ENCODE data around the gene RBFA.

Gene RBFA

GRCh38 chr18:80068571-80069272, 34.5 kb downstream of the RBFA start:
- TF ChIP-seq, protein P1, sequence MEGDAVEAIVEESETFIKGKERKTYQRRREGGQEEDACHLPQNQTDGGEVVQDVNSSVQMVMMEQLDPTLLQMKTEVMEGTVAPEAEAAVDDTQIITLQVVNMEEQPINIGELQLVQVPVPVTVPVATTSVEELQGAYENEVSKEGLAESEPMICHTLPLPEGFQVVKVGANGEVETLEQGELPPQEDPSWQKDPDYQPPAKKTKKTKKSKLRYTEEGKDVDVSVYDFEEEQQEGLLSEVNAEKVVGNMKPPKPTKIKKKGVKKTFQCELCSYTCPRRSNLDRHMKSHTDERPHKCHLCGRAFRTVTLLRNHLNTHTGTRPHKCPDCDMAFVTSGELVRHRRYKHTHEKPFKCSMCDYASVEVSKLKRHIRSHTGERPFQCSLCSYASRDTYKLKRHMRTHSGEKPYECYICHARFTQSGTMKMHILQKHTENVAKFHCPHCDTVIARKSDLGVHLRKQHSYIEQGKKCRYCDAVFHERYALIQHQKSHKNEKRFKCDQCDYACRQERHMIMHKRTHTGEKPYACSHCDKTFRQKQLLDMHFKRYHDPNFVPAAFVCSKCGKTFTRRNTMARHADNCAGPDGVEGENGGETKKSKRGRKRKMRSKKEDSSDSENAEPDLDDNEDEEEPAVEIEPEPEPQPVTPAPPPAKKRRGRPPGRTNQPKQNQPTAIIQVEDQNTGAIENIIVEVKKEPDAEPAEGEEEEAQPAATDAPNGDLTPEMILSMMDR (conservative IDR thresholded peaks at IDR 0.05; ENCODE audit: low read depth, low read length): no peak
- Histone ChIP-seq H3K27ac (no peak overlapping the region), H3K9ac (no peak overlapping the region), H3K36me3 (ENCODE audit: insufficient read depth) (no peaks in the 10 kb centered on the region), H2AFZ (ENCODE audit: low read depth) (no peak overlapping the region), H3K27me3 (ENCODE audit: insufficient read depth, low read depth) (no peaks in the 10 kb centered on the region), H3K4me1 (ENCODE audit: low read depth, poor library complexity, severe bottlenecking) (no peaks in the 10 kb centered on the region), H4K20me1 (ENCODE audit: insufficient read depth) (no peaks in the 10 kb centered on the region), H3K4me2 (no peak overlapping the region), H3K79me2 (ENCODE audit: insufficient read depth, low read depth) (no peaks in the 10 kb centered on the region), H3K4me3 (IDR thresholded peaks at IDR 0.05; ENCODE audit: insufficient read depth, low read depth, low read length) (no peak overlapping the region)

- Histone ChIP-seq H3K27me3 (ENCODE audit: insufficient read depth, low read depth) (no peaks in the 10 kb centered on the region), H3K27ac (no peak overlapping the region), H3K36me3 (ENCODE audit: insufficient read depth) (no peaks in the 10 kb centered on the region), H3K4me1 (ENCODE audit: low read depth, poor library complexity, severe bottlenecking) (no peaks in the 10 kb centered on the region), H3K4me3 (IDR thresholded peaks at IDR 0.05; ENCODE audit: insufficient read depth, low read depth, low read length) (no peak overlapping the region), H2AFZ (ENCODE audit: low read depth) (no peak overlapping the region), H3K79me2 (ENCODE audit: insufficient read depth, low read depth) (no peaks in the 10 kb centered on the region), H3K4me2 (no peak overlapping the region), H4K20me1 (ENCODE audit: insufficient read depth) (no peaks in the 10 kb centered on the region), H3K9ac (no peak overlapping the region)
- TF ChIP-seq, protein P1 (conservative IDR thresholded peaks at IDR 0.05; ENCODE audit: low read depth, low read length): no peak
Observed at GRCh38 chr18:80070825-80071224, 36.6 kb downstream of the RBFA start.

DNA sequence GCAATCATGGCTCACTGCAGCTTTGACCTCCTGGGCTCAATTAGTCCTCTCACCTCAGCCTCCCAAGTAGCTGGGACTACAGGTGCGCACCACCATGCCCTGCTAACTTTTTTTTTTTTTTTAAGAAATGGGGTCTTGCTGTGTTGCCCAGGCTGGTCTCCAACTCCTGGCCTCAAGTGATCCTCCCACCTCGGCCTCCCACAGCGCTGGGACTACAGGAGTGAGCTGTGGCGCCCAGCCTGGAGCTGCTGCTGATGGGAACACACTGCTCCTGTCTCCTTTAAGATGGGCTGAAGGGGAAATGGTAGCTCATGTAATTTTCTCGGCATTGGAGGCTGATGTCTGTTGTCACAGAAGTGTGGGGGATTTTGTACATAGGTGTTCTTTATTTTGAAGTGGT, 39.9 kb downstream of the RBFA start:
- no peaks in the 10 kb centered on the region for H3K79me2 ChIP-seq (ENCODE audit: insufficient read depth, low read depth)
- no peak overlapping the region for H3K4me2 ChIP-seq
- H3K9ac ChIP-seq: no peak overlapping the region
- H3K27ac ChIP-seq: no peak overlapping the region
- H2AFZ ChIP-seq (ENCODE audit: low read depth): no peak overlapping the region
- no peaks in the 10 kb centered on the region for H3K36me3 ChIP-seq (ENCODE audit: insufficient read depth)
- H3K27me3 ChIP-seq (ENCODE audit: insufficient read depth, low read depth): no peaks in the 10 kb centered on the region
- no peaks in the 10 kb centered on the region for H4K20me1 ChIP-seq (ENCODE audit: insufficient read depth)
- H3K4me1 ChIP-seq (ENCODE audit: low read depth, poor library complexity, severe bottlenecking): no peaks in the 10 kb centered on the region
- TF ChIP-seq, protein P1 (conservative IDR thresholded peaks at IDR 0.05; ENCODE audit: low read depth, low read length): no peak
- H3K4me3 ChIP-seq (IDR thresholded peaks at IDR 0.05; ENCODE audit: insufficient read depth, low read depth, low read length): no peak overlapping the region

- no peaks in the 10 kb centered on the region for H3K4me1 ChIP-seq (ENCODE audit: low read depth, poor library complexity, severe bottlenecking)
Observed at GRCh38 chr18:80074697-80075096, 40.5 kb downstream of the RBFA start.

More at GRCh38 chr18:80074697-80075096, 40.5 kb downstream of the RBFA start:
- Histone ChIP-seq H4K20me1 (ENCODE audit: insufficient read depth) (no peaks in the 10 kb centered on the region), H3K4me3 (IDR thresholded peaks at IDR 0.05; ENCODE audit: insufficient read depth, low read depth, low read length) (no peak overlapping the region), H3K36me3 (ENCODE audit: insufficient read depth) (no peaks in the 10 kb centered on the region), H3K79me2 (ENCODE audit: insufficient read depth, low read depth) (no peaks in the 10 kb centered on the region), H2AFZ (ENCODE audit: low read depth) (no peak overlapping the region), H3K9ac (no peak overlapping the region), H3K4me2 (no peak overlapping the region), H3K27ac (no peak overlapping the region), H3K27me3 (ENCODE audit: insufficient read depth, low read depth) (no peaks in the 10 kb centered on the region)
- TF ChIP-seq, protein P1 (conservative IDR thresholded peaks at IDR 0.05; ENCODE audit: low read depth, low read length): no peak
